Transverse colon (tissue), 3 donors: Measurements from ENCODE around the gene ZBTB44.

Experiments
- EP300 ChIP-seq: sonication (generic); formaldehyde crosslinking; IDR thresholded peaks from one replicate; pipeline ENCODE4 v1.6.1; 2017; ENCODE audit warnings: antibody characterized with exemption, low read depth
- POLR2A ChIP-seq: fragments of 450-650 bp; IDR thresholded peaks from one replicate; pipeline ENCODE4 v1.6.1; 2016; ENCODE audit warnings: antibody characterized with exemption, mild to moderate bottlenecking, moderate library complexity
- TF ChIP-seq, protein P1 (sequence below), 5 experiments: fragments of 200-600 bp in 3 of 5; fragments of 450-650 bp in 2 of 5; sonication (generic) in 3 of 5; IDR thresholded peaks; 1 replicate in 2 of 5; 2 replicates in 3 of 5; pipeline ENCODE4 v1.5.1; 2016 to 2017; ENCODE audit warnings: antibody characterized with exemption in 5 of 5, inconsistent platforms in 3 of 5, mild to moderate bottlenecking in 2 of 5, moderate library complexity in 1 of 5

- TF ChIP-seq EP300 (no peak), POLR2A (no peak)
- TF ChIP-seq, protein P1, sequence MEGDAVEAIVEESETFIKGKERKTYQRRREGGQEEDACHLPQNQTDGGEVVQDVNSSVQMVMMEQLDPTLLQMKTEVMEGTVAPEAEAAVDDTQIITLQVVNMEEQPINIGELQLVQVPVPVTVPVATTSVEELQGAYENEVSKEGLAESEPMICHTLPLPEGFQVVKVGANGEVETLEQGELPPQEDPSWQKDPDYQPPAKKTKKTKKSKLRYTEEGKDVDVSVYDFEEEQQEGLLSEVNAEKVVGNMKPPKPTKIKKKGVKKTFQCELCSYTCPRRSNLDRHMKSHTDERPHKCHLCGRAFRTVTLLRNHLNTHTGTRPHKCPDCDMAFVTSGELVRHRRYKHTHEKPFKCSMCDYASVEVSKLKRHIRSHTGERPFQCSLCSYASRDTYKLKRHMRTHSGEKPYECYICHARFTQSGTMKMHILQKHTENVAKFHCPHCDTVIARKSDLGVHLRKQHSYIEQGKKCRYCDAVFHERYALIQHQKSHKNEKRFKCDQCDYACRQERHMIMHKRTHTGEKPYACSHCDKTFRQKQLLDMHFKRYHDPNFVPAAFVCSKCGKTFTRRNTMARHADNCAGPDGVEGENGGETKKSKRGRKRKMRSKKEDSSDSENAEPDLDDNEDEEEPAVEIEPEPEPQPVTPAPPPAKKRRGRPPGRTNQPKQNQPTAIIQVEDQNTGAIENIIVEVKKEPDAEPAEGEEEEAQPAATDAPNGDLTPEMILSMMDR (IDR thresholded peaks at IDR 0.05): no peak
These were observed 105.4 kb downstream of the ZBTB44 start for GRCh38 chr11:130209128-130209932.
